Left lung (tissue), 10 donors: ENCODE measurements around the gene EPHB6. TPM values are rescaled to one million over a fixed set of nuclear protein-coding genes. Genes with fewer than 3 reads are reported as not detected.

Source experiments
- ATAC-seq: fragments of 200-7000 bp; cut with Tn5 transposase; one replicate; pipeline ENCODE4 v1.9.1; 2020; ENCODE audit warnings: moderate library complexity
- DNase-seq, 4 donors: peaks; one replicate each; pipeline ENCODE4 v3.0.0-alpha.2; 2013 to 2020
- H3K27ac ChIP-seq, 2 donors: fragments of 200-600 bp; sonication (generic) in 1 of 2; one replicate each; pipeline versions ENCODE4 v1.5.0 to v1.8.0; 2020 to 2021
- H3K27me3 ChIP-seq, 2 donors: fragments of 200-600 bp; sonication (generic) in 1 of 2; one replicate each; pipeline versions ENCODE4 v1.5.0 to v1.8.0; 2020 to 2021
- H3K36me3 ChIP-seq, 2 donors: fragments of 200-600 bp; sonication (generic) in 1 of 2; one replicate each; pipeline versions ENCODE4 v1.5.0 to v1.8.0; 2020 to 2021
- H3K4me1 ChIP-seq, 2 donors: fragments of 200-600 bp; one replicate each; pipeline ENCODE4 v1.8.0; 2021
- H3K4me3 ChIP-seq, 2 donors: fragments of 200-600 bp; sonication (generic) in 1 of 2; one replicate each; pipeline versions ENCODE4 v1.5.0 to v1.8.0; 2020 to 2021; ENCODE audit warnings: mild to moderate bottlenecking in 1 of 2
- H3K9me3 ChIP-seq, 2 donors: fragments of 200-600 bp; sonication (generic) in 1 of 2; one replicate each; pipeline versions ENCODE4 v1.5.0 to v1.8.0; 2020 to 2021
- intact Hi-C, 2 donors: fragments of 100-400 bp; cut with DNase I; formaldehyde crosslinking; loops; one replicate each; pipeline versions ENCODE4 v1.11.2 to v1.14.2; 2022
- polyA plus RNA-seq, 6 donors: library from polyadenylated mRNA; unstranded; fragments of 120-200 nt; gene quantifications; one replicate each; pipeline ENCODE4 v1.2.1, GENCODE V29; 2013; ENCODE audit not compliant: insufficient read length in 6 of 6
- total RNA-seq, 2 donors: library from RNA; stranded (reverse); fragmentation: NEBNext Ultra II Directional; extraction: Animal tissue kit (Norgen Biotek cat#: 25700); gene quantifications; one replicate each; pipeline ENCODE4 v1.2.1, GENCODE V29; 2021
- TF ChIP-seq, protein P1 (sequence below), 2 donors: fragments of 200-600 bp; sonication (generic) in 1 of 2; IDR thresholded peaks; one replicate each; pipeline versions ENCODE4 v1.5.0 to v1.8.0; 2021; ENCODE audit warnings: antibody characterized with exemption in 2 of 2
- donor health status: DM: no; HTN: yes; CAD: no.
- donor health status: DM: no; HTN: no; CAD: no.

EPHB6 gene
- total and polyA plus RNA-seq, 8 donors = 6.5 to 42.8 (median 27.6) TPM

DNA sequence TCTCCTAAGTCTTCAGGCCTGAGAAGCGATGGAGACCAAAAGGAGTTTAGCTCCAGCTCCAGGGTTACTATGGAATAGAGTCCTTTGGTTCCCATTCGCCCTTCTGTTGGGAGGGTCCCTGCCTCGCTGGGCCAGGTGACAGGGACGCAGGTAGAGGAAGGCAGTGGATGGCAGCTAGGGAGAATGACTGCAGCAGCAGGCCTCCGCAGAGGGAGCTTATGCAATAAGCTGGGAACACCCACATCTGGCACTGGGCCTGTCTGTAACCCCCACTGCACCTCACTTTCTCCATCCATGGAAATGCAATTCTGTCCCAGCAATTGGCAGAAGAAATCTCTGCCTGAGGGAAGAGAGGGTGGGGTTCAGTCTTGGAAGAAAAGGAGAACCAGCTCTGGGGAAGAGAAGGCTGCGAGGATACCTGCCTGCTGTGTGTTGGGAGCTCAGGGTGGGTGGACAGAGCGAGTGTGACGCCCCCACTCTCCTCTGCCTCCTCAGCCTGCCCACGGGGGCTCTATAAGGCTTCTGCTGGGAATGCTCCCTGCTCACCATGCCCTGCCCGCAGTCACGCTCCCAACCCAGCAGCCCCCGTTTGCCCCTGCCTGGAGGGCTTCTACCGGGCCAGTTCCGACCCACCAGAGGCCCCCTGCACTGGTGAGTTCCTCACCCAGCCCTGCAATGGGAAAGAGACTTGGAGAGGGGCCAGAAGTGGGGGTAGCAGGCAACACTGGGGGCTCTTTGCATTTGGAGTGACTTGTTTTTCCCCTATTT lies 10.3 kb downstream of the EPHB6 start:
- TF ChIP-seq, protein P1, sequence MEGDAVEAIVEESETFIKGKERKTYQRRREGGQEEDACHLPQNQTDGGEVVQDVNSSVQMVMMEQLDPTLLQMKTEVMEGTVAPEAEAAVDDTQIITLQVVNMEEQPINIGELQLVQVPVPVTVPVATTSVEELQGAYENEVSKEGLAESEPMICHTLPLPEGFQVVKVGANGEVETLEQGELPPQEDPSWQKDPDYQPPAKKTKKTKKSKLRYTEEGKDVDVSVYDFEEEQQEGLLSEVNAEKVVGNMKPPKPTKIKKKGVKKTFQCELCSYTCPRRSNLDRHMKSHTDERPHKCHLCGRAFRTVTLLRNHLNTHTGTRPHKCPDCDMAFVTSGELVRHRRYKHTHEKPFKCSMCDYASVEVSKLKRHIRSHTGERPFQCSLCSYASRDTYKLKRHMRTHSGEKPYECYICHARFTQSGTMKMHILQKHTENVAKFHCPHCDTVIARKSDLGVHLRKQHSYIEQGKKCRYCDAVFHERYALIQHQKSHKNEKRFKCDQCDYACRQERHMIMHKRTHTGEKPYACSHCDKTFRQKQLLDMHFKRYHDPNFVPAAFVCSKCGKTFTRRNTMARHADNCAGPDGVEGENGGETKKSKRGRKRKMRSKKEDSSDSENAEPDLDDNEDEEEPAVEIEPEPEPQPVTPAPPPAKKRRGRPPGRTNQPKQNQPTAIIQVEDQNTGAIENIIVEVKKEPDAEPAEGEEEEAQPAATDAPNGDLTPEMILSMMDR (IDR thresholded peaks at IDR 0.05) = no peak
- Histone ChIP-seq H3K4me3 (no peak overlapping the region), H3K4me1 (no peaks in the 10 kb centered on the region), H3K9me3 (no peaks in the 10 kb centered on the region), H3K36me3 (no peaks in the 10 kb centered on the region), H3K27me3 (peaks cover 3 to 17% of the 10 kb centered on the region in 2 donors), H3K27ac (no peak overlapping the region)
- ATAC-seq (no peak), DNase-seq (no peak)
- intact Hi-C loops = loop anchor here in 1 of 2 donors (10.0 kb wide), 1 partner anchor 140 kb away; no protein-coding TSS in a partner anchor

DNA sequence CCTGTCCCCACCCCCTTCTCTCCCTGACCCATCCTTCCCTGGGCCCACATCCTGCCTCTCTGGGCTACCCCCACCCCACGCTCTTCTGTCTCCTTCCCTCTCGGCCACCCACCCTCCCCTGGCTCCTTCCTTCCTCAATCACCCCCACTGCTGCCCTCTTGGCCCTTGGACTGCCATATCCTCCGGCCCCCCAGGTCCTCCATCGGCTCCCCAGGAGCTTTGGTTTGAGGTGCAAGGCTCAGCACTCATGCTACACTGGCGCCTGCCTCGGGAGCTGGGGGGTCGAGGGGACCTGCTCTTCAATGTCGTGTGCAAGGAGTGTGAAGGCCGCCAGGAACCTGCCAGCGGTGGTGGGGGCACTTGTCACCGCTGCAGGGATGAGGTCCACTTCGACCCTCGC lies 10.9 kb downstream of the EPHB6 start:
- Histone ChIP-seq H3K36me3 (no peaks in the 10 kb centered on the region), H3K9me3 (no peaks in the 10 kb centered on the region), H3K4me3 (no peak overlapping the region), H3K4me1 (no peaks in the 10 kb centered on the region), H3K27me3 (peaks cover under 1 to 17% of the 10 kb centered on the region in 2 donors), H3K27ac (no peak overlapping the region)
- TF ChIP-seq, protein P1 (IDR thresholded peaks at IDR 0.05) = no peak
- DNase-seq (no peak), ATAC-seq (no peak)
- intact Hi-C loops = loop anchor here in 1 of 2 donors (10.0 kb wide), 1 partner anchor 139 kb away; no protein-coding TSS in a partner anchor

DNA sequence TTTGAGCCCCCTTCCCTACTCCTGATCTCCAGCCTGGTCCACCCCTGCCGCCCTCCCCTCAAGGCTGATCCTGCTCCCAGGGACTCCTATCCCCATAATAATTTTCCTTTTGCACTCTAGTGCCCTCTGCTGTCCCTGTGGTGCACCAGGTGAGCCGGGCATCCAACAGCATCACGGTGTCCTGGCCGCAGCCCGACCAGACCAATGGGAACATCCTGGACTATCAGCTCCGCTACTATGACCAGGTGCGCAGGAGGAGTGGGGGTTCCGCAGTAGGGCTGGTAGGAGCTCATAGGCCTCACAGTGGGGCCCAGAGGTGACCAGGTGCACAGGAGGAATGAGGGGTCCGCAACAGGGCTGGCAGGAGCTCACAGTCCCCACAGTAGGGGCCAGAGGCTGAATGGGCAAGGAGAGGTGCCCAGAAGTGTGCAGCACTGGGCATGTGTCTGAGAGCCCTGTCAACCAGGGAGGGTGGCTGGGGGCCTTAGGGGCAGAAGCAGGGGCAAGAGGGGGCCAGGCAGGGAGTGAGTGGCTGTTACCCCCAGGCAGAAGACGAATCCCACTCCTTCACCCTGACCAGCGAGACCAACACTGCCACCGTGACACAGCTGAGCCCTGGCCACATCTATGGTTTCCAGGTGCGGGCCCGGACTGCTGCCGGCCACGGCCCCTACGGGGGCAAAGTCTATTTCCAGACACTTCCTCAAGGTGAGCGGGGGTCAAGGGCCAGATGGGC lies 11.7 kb downstream of the EPHB6 start:
- intact Hi-C loops = loop anchor here in 1 of 2 donors (10.0 kb wide), 1 partner anchor 138 kb away; no protein-coding TSS in a partner anchor
- no peaks in the 10 kb centered on the region for H3K9me3 ChIP-seq

DNA sequence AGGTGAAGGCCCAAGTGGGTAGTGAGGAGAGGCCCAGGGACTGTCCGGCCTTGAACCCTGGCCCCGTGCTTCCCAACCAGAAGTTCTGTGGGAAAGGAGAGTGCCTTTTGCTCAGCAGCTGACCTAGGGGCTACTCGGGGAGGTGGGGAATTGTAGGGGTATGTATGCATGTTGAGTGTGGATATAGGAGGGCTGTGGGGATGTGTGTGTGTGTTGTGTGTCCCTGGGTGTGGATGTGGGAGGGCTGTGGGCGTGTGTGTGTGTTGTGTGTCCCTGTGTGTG lies 12.2 kb downstream of the EPHB6 start:
- H3K9me3 ChIP-seq = no peaks in the 10 kb centered on the region
- peaks cover 0 to 17% of the 10 kb centered on the region in 2 donors for H3K27me3 ChIP-seq
- no peak overlapping the region for H3K27ac ChIP-seq
- intact Hi-C loops = loop anchor here in 1 of 2 donors (10.0 kb wide), 1 partner anchor 138 kb away; no protein-coding TSS in a partner anchor
- no peaks in the 10 kb centered on the region for H3K36me3 ChIP-seq
- H3K4me3 ChIP-seq = no peak overlapping the region
- TF ChIP-seq, protein P1 (IDR thresholded peaks at IDR 0.05) = no peak
- H3K4me1 ChIP-seq = no peaks in the 10 kb centered on the region
- DNase-seq (no peak), ATAC-seq (no peak)

More for the DNA sequence above, 11.7 kb downstream of the EPHB6 start:
- DNase-seq = peak in 1 of 4 donors; percentile 33
- TF ChIP-seq, protein P1 (IDR thresholded peaks at IDR 0.05) = peak; percentile 38 to 56
- Histone ChIP-seq H3K27me3 (peaks cover 0 to 17% of the 10 kb centered on the region in 2 donors), H3K4me3 (no peak overlapping the region), H3K4me1 (no peaks in the 10 kb centered on the region), H3K36me3 (no peaks in the 10 kb centered on the region), H3K27ac (no peak overlapping the region)
- peak; percentile 86 for ATAC-seq
